HG03097 (cell line): ENCODE measurements around the gene TMEM231.
"Not testable (repeated sequence)": the region's sequence is repeated elsewhere in the genome, so short reads cannot be mapped to it uniquely, and the experiment has no call there.

Source experiments
- ATAC-seq: cut with Tn5 transposase; IDR thresholded peaks from one replicate; pipeline ENCODE4 v1.9.1; 2021; ENCODE audit not compliant: unreplicated experiment, low FRiP score

The TMEM231 gene

DNA sequence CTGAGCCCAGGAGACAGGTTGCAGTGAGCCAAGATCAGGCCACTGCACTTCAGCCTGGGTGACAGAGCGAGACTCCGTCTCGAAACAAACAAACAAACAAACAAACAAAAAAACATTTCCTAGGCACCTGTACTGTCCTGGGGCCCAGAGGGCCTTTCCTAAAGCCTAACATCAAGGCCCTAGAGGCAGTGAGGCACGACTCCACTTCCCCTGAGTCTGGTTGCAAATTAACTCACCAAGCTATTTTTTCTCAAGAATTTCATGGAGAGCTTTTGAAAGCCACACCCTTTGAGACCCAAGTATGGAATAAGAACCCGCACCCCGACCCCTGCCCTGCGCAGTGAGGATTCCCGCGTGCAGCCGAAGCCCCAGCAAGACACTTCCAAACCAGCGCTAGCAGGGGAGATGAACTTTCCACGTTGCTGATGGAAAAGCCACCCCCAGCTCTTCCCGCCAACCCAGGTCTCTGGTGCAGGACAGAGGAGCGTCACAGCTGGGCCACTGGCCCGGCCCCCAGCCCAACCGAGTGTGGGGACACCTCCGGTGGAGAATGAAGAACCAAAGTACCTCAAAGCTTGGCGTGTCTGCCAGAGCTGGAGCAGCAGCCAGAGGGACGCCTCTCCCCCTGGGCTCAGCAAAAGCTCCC lies 21.4 kb downstream of the TMEM231 start:
- no peak for ATAC-seq

DNA sequence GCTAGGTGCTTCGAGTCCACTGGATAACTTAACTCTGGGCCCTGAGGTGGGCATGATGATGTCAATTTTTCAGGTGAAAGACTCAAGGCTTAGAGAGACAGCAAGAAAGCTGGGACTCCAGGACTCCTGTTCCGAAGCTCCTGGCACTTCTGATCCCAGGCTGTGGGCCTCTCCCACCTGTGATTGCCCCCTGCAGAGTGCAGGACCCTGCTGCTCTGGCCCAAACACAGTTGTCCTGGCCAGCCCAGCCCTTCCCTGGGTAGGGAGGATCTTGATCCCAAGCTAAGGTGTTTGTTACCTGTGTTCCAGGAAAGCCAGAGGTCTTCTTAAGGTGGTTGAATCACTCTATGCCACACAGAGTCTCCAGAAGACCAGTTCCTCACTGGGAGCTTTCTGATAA lies 23.3 kb downstream of the TMEM231 start:
- no peak for ATAC-seq

DNA sequence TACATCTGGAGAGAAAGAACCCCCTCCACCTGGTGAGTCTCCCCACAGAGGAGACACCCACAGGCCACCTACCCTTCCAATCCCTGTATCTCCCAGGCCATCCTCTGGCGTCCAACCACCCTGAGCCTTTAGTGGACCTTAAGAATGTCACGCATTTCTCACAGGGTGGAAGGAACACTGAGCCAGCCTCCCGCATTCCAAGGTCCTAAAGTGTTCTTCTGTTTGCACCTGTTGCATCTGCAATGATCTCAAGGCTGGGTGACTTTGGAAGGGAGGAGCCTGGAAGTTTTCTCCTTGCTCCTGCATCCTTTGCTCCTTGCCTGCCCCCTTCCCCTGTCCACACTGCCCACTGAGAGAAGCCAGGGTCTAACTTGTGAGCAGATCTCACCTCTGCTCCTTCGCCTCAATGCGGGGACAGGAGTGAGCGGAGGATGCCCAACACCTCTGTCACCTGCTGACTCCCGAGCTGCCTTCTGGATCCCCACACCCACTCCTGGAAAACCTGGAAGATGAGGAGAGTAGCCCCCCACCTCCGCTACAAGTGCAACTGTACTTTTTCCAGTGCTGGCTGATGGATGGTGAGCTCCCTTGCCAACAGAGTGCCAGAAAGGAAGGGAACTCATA lies 23.8 kb downstream of the TMEM231 start:
- no peak for ATAC-seq

DNA sequence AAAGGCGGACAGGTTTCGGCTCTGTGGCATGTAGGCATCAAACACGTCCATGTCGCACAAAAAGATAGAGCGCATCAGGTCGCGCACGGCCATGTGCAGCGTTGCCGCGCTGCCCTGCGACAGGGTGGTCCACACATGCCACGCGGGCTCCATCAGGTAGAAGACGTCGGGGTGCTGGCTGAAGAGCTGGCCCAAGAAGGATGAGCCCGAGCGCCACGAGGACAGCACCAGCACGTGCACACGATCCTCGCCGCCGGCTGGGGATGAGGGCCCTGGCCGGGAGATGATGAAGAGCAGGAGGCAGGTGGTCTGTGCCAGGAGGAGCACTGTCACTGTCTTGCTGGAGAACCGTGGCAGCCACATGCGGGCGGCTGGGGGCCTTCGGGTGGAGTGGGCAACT lies 26.1 kb downstream of the TMEM231 start:
- ATAC-seq: no peak

- ATAC-seq: no peak
These were observed 26.8 kb downstream of the TMEM231 start for GRCh38 chr16:75529056-75529905.

DNA sequence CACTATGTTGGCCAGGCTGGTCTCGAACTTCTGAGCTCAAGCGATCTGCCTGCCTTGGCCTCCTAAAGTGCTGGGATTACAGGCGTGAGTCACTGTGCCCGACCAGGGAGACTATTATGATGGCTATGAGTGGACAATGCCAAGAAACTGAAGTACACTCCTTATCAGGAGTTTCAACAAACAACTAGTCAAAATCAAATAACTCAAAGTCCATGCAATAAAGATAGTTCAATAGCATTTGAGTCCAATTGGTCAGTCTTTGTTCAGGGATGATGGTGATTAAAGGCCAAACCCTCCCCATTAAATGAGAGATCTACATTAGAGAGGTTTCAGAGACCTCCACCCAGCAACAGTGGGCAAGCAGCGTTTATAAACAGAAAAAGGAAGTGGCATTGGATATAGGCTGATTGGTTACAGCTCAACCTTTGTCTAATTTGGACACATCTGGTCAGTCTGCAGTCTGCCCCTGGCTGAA lies 28.2 kb downstream of the TMEM231 start:
- no peak for ATAC-seq

GRCh38 chr16:75526032-75526790 lies 29.8 kb downstream of the TMEM231 start:
- no peak for ATAC-seq

DNA sequence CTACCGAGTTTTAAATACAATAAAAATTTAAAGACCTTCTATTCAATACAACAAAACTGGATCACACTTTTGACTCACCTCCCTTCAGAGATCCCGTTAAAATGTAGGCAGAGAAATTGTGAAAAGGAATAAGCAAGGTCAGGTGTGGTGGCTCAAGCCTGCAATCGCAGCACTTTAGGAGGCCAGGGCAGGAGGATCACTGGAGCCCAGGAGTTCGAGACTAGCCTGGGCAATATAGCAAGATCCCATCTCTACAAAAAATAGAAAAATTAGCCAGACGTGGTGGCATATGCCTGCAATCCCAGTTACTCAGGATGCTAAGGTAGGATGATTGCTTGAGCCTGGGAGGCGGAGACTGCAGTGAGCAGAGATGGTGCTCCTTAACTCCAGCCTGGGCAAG lies 36.9 kb downstream of the TMEM231 start:
- ATAC-seq: no peak

DNA sequence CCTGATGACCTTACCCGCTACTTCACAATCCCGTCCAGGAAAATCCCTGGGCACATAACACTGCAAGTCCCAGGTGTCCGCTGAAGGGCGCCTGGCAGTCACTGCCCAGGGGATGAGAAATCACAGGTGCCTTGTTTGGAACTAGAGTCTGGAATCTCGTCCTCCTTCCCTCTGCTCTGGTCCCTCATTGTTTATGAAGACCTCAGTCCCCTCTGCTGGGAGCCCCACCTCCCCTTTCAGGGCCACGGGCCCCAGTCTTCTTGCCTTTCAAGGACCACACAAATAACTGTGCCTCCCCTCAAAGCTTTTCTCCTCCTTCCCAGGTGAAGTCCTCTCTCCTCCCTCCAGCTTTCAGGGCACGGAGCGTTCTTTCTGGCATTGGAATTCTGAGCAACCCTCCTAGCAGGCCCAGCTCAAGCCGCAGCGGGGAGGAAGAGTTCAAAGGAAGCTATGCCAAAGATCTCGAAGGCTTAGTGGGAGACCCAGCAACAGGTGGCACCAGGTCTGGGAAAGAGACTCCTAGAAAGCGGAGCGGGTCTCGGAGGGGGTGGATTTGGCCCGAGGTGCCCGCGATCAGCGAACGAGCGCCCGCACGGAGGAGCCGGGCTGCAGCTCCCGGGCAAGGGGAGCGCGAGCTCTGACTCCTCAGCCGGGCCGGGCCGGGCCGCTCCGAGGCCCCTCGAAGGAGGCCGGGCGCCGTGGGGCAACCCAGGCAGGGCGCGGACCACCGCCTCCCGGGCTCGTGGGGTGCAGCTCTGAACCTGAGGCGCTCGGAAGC lies 39.7 kb downstream of the TMEM231 start:
- ATAC-seq: not testable (repeated sequence)

DNA sequence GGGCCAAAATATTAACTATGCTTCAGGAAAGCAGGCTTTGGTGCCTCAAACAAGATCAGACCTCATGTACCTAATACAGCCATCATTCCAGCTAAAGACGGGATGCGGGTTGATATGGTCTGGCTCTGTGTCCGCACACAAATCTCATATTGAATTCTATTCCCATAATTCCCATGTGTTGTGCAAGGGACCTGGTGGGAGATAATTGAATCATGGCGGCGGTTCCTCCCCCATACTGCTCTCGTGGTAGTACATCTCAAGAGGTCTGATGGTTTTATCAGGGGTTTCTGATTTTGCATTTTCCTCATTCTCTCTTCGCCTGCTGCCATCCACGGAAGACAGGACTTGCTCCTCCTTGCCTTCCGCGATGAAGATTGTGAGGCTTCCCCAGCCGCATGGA lies 41.8 kb downstream of the TMEM231 start:
- ATAC-seq: no peak

DNA sequence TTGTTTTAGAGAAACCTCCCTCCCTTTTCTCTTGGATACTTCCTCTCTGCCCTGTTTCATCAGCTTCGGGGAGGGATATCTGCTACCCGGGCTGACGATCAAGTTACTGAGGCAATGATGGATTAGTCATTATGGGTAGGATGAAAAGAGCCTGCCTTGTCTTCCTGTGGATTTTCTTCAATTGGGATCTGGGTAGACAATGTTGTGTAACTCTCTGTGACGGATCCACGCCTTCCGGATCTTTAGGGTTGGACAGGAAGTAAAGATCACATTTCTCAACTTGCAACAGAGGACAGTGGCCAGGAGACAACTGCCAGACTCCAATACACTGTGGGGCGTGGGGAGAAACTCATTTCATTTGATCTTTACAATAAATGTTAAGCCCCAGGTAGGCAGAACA lies 49.5 kb downstream of the TMEM231 start:
- ATAC-seq: no peak

DNA sequence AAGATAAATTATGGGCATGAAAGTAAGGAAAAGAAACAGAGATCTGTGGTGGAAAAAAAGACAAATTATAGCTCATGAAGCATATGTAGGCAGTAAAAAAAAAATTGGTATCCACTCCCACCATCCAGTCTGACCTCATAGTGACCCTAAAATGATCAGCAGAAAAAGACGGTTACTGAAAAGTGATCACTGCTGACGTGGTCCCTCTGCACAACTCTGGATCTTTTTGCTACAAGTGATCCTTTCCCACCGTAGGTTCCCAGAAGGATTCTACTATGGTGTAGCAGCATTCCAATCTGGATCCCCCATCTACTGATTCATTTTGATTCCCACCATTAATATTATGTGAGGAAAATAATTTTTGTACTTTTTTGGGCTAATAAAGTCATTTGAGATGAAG lies 49.9 kb downstream of the TMEM231 start:
- no peak for ATAC-seq

DNA sequence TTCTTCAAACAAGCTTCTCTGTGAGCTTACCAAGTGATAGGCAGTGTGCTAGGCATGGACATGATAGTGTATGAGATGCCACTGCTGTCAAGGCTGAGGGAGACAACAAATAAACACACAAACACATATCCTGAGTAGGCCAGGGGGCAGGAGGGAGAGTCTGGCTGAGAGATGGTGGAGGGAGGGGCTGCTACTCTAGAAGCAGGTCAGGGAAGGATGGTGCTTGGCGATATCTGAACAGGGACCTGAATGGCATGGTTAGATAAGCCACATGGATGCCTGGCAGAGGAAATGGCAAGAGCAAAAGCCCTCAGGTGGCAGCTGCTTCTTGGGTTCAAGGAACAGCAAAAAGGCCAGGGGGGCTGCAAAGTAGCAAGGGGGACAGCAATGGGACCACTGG lies 52.3 kb downstream of the TMEM231 start:
- ATAC-seq: no peak

GRCh38 chr16:75502916-75503605 lies 53.0 kb downstream of the TMEM231 start:
- no peak for ATAC-seq

GRCh38 chr16:75501820-75502219 lies 54.2 kb downstream of the TMEM231 start:
- ATAC-seq: not testable (repeated sequence)

DNA sequence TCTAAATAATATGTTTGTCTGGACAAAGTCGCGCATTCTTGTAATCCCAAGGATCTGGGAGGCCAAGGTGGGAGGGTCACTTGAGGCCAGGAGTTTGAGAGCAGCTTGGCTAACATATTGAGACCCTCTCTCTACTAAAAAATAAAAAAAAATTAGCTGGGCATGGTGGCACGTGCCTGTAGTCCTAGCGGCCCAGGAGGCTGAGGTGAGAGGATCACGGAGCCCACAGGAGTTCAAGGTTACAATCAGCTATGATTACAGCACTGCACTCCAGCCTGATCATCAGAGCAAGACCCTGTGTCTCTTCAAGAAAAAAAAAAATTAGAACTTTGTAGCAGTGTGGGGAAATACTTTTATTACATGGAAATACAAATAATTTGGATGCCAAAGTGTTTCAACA lies 54.7 kb downstream of the TMEM231 start:
- ATAC-seq: no peak

DNA sequence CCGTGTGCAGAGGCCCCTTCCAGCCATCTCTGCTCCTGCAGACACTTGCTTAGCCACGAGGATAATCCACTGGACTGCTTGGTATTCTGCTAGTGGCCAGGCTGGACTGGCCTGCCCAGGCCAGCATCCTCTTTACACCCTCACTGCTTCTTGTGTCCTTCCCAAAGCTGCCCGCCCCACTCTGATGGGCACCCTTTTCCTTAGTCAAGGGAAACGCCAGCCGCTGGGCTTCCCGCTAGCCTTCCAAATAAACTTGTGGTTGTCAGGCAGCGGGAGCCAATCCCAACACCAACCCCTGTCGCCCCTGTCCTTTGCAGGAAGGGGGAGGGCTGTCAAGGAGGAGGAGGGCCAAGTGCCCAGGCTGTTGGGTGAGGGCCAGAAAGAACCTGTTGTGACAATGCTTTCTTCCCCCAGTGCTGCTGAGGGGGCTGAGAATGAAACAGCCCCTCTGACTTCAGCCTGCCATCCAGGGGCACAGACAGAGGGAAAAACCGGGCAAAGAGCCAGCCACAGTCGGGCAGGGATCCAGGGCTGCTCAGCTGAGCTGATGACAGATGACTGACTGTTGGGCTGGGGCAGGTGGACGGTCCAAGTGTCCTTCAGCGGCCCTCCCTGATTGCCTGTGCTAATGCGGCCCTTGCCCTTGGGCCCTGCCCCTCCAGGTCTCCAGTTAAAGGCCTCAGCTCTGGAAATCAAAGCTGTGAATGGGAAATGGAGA lies 57.3 kb downstream of the TMEM231 start:
- ATAC-seq: not testable (repeated sequence)

GRCh38 chr16:75497558-75497957 lies 58.5 kb downstream of the TMEM231 start:
- ATAC-seq: no peak
